Astrocyte of the cerebellum (primary cell): ENCODE results near the gene KRTAP27-1.

Experiments
- DNase-seq: peaks from one replicate; pipeline ENCODE4 v3.0.0-alpha.2; 2011; ENCODE audit warnings: low read depth
- H3K4me3 ChIP-seq: 2 replicates; pipeline ENCODE4 v1.5.1; 2011; ENCODE audit warnings: mild to moderate bottlenecking, low read depth, low read length, moderate library complexity
- in situ Hi-C: cut with HindIII; loops from 2 replicates; pipeline ENCODE4 v1.10.0; 2017; ENCODE audit warnings: low sequenced_read_pairs
- TF ChIP-seq, protein P1 (sequence below): IDR thresholded peaks from 2 replicates; pipeline ENCODE4 v1.5.1; 2012; ENCODE audit warnings: low read length, low read depth, moderate library complexity, mild to moderate bottlenecking; ENCODE audit errors: missing control alignments

The KRTAP27-1 gene

GRCh38 chr21:30337276-30337744, at the start of gene KRTAP27-1:
KRTAP27-1 (minus strand) TSS chr21:30337694; CDS start chr21:30337668, 26 bp downstream.
- no peak for DNase-seq
- TF ChIP-seq, protein P1, sequence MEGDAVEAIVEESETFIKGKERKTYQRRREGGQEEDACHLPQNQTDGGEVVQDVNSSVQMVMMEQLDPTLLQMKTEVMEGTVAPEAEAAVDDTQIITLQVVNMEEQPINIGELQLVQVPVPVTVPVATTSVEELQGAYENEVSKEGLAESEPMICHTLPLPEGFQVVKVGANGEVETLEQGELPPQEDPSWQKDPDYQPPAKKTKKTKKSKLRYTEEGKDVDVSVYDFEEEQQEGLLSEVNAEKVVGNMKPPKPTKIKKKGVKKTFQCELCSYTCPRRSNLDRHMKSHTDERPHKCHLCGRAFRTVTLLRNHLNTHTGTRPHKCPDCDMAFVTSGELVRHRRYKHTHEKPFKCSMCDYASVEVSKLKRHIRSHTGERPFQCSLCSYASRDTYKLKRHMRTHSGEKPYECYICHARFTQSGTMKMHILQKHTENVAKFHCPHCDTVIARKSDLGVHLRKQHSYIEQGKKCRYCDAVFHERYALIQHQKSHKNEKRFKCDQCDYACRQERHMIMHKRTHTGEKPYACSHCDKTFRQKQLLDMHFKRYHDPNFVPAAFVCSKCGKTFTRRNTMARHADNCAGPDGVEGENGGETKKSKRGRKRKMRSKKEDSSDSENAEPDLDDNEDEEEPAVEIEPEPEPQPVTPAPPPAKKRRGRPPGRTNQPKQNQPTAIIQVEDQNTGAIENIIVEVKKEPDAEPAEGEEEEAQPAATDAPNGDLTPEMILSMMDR = no peak
- in situ Hi-C loops = no loop called here
- H3K4me3 ChIP-seq = no peak within 1 kb of the TSS

GRCh38 chr21:30382201-30382600, 44.7 kb upstream of the KRTAP27-1 start:
- no peak for DNase-seq
- TF ChIP-seq, protein P1 = no peak
- H3K4me3 ChIP-seq = no peak overlapping the region
- in situ Hi-C loops = no loop called here

GRCh38 chr21:30372139-30372770, 34.8 kb upstream of the KRTAP27-1 start, which contains the start of gene KRTAP13-2:
KRTAP13-2 (minus strand) TSS chr21:30372271; CDS start chr21:30372213, 58 bp downstream.
- TF ChIP-seq, protein P1 = no peak
- in situ Hi-C loops = loop anchor here (5.0 kb wide), 1 partner anchor 80 kb away; no protein-coding TSS in a partner anchor
- H3K4me3 ChIP-seq = no peak within 1 kb of the TSS

GRCh38 chr21:30355906-30356305, 18.4 kb upstream of the KRTAP27-1 start:
- TF ChIP-seq, protein P1 = no peak
- in situ Hi-C loops = no loop called here
- H3K4me3 ChIP-seq = no peak overlapping the region
- DNase-seq = no peak

More at GRCh38 chr21:30372139-30372770, 34.8 kb upstream of the KRTAP27-1 start, which contains the start of gene KRTAP13-2:
- DNase-seq = no peak

- TF ChIP-seq, protein P1 = no peak
- H3K4me3 ChIP-seq = no peak overlapping the region
- in situ Hi-C loops = no loop called here
- no peak for DNase-seq
Measured at GRCh38 chr21:30354308-30355005, 17.0 kb upstream of the KRTAP27-1 start.

- in situ Hi-C loops = no loop called here
- H3K4me3 ChIP-seq = no peak overlapping the region
- DNase-seq = no peak
- TF ChIP-seq, protein P1 = no peak
Measured at GRCh38 chr21:30351534-30351933, 14.0 kb upstream of the KRTAP27-1 start.
